PC-3 (cell line): Measurements from ENCODE around the gene ADRM1.

Source experiments
- CTCF ChIP-seq: fragments of 300-600 bp; sonication (generic); conservative IDR thresholded peaks from 2 replicates; pipeline ENCODE4 v1.5.1; 2017; ENCODE audit warnings: antibody characterized with exemption, low read depth, mild to moderate bottlenecking, low read length
- EZH2 ChIP-seq: fragments of 300-600 bp; sonication (generic); IDR thresholded peaks from one replicate; pipeline ENCODE4 v1.6.1; 2017; ENCODE audit warnings: antibody characterized with exemption, mild to moderate bottlenecking, low read length; ENCODE audit not compliant: unreplicated experiment
- EZH2phosphoT487 ChIP-seq: fragments of 300-600 bp; sonication (generic); IDR thresholded peaks from 2 replicates; pipeline ENCODE4 v1.6.1; 2018; ENCODE audit warnings: mild to moderate bottlenecking, antibody characterized with exemption, low read length, borderline replicate concordance

GRCh38 chr20:62354031-62354808, 51.4 kb downstream of the ADRM1 start:
- no peak for TF ChIP-seq CTCF
- no peak for TF ChIP-seq EZH2phosphoT487
- TF ChIP-seq EZH2: no peak
